ENCODE results near the gene SLC25A3. TPM values are rescaled to one million over a fixed set of nuclear protein-coding genes. Genes with fewer than 3 reads are reported as not detected.
"Not testable (repeated sequence)": the region's sequence is repeated elsewhere in the genome, so short reads cannot be mapped to it uniquely, and the experiment has no call there.

The SLC25A3 gene
- polyA plus RNA-seq (ENCODE audit: insufficient read length in 3 of 3) = 100 to 1,000 TPM; 686 to 695 (median 690) TPM

- DNase-seq (ENCODE audit: low read depth in 3 of 3, low spot score in 2 of 3) = peak; percentile 92 to 96 (median 95)
These were observed at the start of gene SLC25A3 for GRCh38 chr12:98593351-98594049. Gene SLC25A3 (plus strand): TSS chr12:98593686. CDS start chr12:98593979, 293 bp downstream.

- no peak for DNase-seq (ENCODE audit: low read depth in 3 of 3, low spot score in 2 of 3)
These were observed 49.8 kb upstream of the SLC25A3 start for GRCh38 chr12:98543701-98544100.

- DNase-seq (ENCODE audit: low read depth in 3 of 3, low spot score in 2 of 3) = no peak
These were observed 48.7 kb upstream of the SLC25A3 start for GRCh38 chr12:98544751-98545150.

GRCh38 chr12:98549371-98550110 is 43.9 kb upstream of the SLC25A3 start:
- no peak for DNase-seq (ENCODE audit: low read depth in 3 of 3, low spot score in 2 of 3)

GRCh38 chr12:98551787-98552186 is 41.7 kb upstream of the SLC25A3 start:
- no peak for DNase-seq (ENCODE audit: low read depth in 3 of 3, low spot score in 2 of 3)

- not testable (repeated sequence) for DNase-seq (ENCODE audit: low read depth in 3 of 3, low spot score in 2 of 3)
These were observed 35.4 kb upstream of the SLC25A3 start for GRCh38 chr12:98558097-98558496.

GRCh38 chr12:98559666-98560065 is 33.8 kb upstream of the SLC25A3 start:
- no peak for DNase-seq (ENCODE audit: low read depth in 3 of 3, low spot score in 2 of 3)

- no peak for DNase-seq (ENCODE audit: low read depth in 3 of 3, low spot score in 2 of 3)
These were observed 31.6 kb upstream of the SLC25A3 start for GRCh38 chr12:98561846-98562245.

- no peak for DNase-seq (ENCODE audit: low read depth in 3 of 3, low spot score in 2 of 3)
These were observed 21.5 kb upstream of the SLC25A3 start for GRCh38 chr12:98572010-98572409.

GRCh38 chr12:98574110-98574509 is 19.4 kb upstream of the SLC25A3 start:
- no peak for DNase-seq (ENCODE audit: low read depth in 3 of 3, low spot score in 2 of 3)

GRCh38 chr12:98575013-98575412 is 18.5 kb upstream of the SLC25A3 start:
- no peak for DNase-seq (ENCODE audit: low read depth in 3 of 3, low spot score in 2 of 3)

- not testable (repeated sequence) for DNase-seq (ENCODE audit: low read depth in 3 of 3, low spot score in 2 of 3)
These were observed 16.7 kb upstream of the SLC25A3 start for GRCh38 chr12:98576795-98577194.

GRCh38 chr12:98578392-98578791 is 15.1 kb upstream of the SLC25A3 start:
- DNase-seq (ENCODE audit: low read depth in 3 of 3, low spot score in 2 of 3) = no peak

- no peak for DNase-seq (ENCODE audit: low read depth in 3 of 3, low spot score in 2 of 3)
These were observed 14.7 kb upstream of the SLC25A3 start for GRCh38 chr12:98578821-98579220.

- no peak for DNase-seq (ENCODE audit: low read depth in 3 of 3, low spot score in 2 of 3)
These were observed 14.1 kb upstream of the SLC25A3 start for GRCh38 chr12:98579347-98579746.

GRCh38 chr12:98579835-98580234 is 13.7 kb upstream of the SLC25A3 start:
- DNase-seq (ENCODE audit: low read depth in 3 of 3, low spot score in 2 of 3) = no peak

- DNase-seq (ENCODE audit: low read depth in 3 of 3, low spot score in 2 of 3) = no peak
These were observed 12.8 kb upstream of the SLC25A3 start for GRCh38 chr12:98580695-98581094.

GRCh38 chr12:98581101-98581500 is 12.4 kb upstream of the SLC25A3 start:
- no peak for DNase-seq (ENCODE audit: low read depth in 3 of 3, low spot score in 2 of 3)

GRCh38 chr12:98582093-98582492 is 11.4 kb upstream of the SLC25A3 start:
- DNase-seq (ENCODE audit: low read depth in 3 of 3, low spot score in 2 of 3) = no peak

GRCh38 chr12:98587084-98587483 is 6.4 kb upstream of the SLC25A3 start:
- no peak for DNase-seq (ENCODE audit: low read depth in 3 of 3, low spot score in 2 of 3)

- no peak for DNase-seq (ENCODE audit: low read depth in 3 of 3, low spot score in 2 of 3)
These were observed 2.3 kb upstream of the SLC25A3 start for GRCh38 chr12:98591209-98591608.

- no peak for DNase-seq (ENCODE audit: low read depth in 3 of 3, low spot score in 2 of 3)
These were observed 612 bp upstream of the SLC25A3 start for GRCh38 chr12:98592825-98593322.

All from right renal cortex interstitium (tissue), 3 donors.